GM23248 (cell line): ENCODE data around the gene BPIFB6. TPM values are rescaled to one million over a fixed set of nuclear protein-coding genes. Genes with fewer than 3 reads are reported as not detected.

Experiments
- DNase-seq: peaks from one replicate; pipeline ENCODE4 v3.0.0-alpha.2; 2015
- H2AFZ ChIP-seq: fragments of 200-600 bp; sonication (generic); 2 replicates; pipeline ENCODE4 v1.6.1; 2016; ENCODE audit warnings: antibody characterized with exemption
- H3F3A ChIP-seq: fragments of 200-600 bp; sonication (generic); 2 replicates; pipeline ENCODE4 v1.6.1; 2016; ENCODE audit warnings: mild to moderate bottlenecking, antibody characterized with exemption, mixed run types; ENCODE audit not compliant: insufficient read depth
- H3K27ac ChIP-seq: fragments of 200-600 bp; sonication (generic); 2 replicates; pipeline ENCODE4 v1.5.1; 2016; ENCODE audit warnings: mild to moderate bottlenecking
- H3K27me3 ChIP-seq: fragments of 200-600 bp; sonication (generic); replicated peaks from 2 replicates; pipeline ENCODE4 v1.6.1; 2016; ENCODE audit warnings: mild to moderate bottlenecking; ENCODE audit not compliant: insufficient read depth
- H3K36me3 ChIP-seq: fragments of 200-600 bp; sonication (generic); 2 replicates; pipeline ENCODE4 v1.6.1; 2016; ENCODE audit warnings: low read depth, mild to moderate bottlenecking
- H3K4me1 ChIP-seq: fragments of 200-600 bp; sonication (generic); 2 replicates; pipeline ENCODE4 v1.6.1; 2016; ENCODE audit warnings: mild to moderate bottlenecking; ENCODE audit not compliant: insufficient read depth
- H3K4me2 ChIP-seq: fragments of 200-600 bp; sonication (generic); one replicate; pipeline ENCODE4 v1.6.1; 2016; ENCODE audit warnings: mild to moderate bottlenecking; ENCODE audit not compliant: unreplicated experiment
- H3K4me3 ChIP-seq: fragments of 200-600 bp; sonication (generic); 2 replicates; pipeline ENCODE4 v1.5.1; 2016; ENCODE audit warnings: mild to moderate bottlenecking
- H3K79me2 ChIP-seq: fragments of 200-600 bp; sonication (generic); 2 replicates; pipeline ENCODE4 v1.6.1; 2016; ENCODE audit warnings: mild to moderate bottlenecking; ENCODE audit not compliant: insufficient read depth
- H3K9ac ChIP-seq: fragments of 200-600 bp; sonication (generic); 2 replicates; pipeline ENCODE4 v1.6.1; 2016; ENCODE audit warnings: mild to moderate bottlenecking
- H3K9me2 ChIP-seq: fragments of 200-600 bp; sonication (generic); 2 replicates; pipeline ENCODE4 v1.6.1; 2016; ENCODE audit warnings: mixed run types, mild to moderate bottlenecking, moderate library complexity; ENCODE audit not compliant: insufficient read depth
- H3K9me3 ChIP-seq: fragments of 200-600 bp; sonication (generic); one replicate; pipeline ENCODE4 v1.6.1; 2017; ENCODE audit warnings: low read depth
- H4K20me1 ChIP-seq: fragments of 200-600 bp; sonication (generic); 2 replicates; pipeline ENCODE4 v1.6.0; 2016; ENCODE audit not compliant: insufficient read depth
- EZH2 ChIP-seq: fragments of 200-600 bp; sonication (generic); IDR thresholded peaks from 2 replicates; pipeline ENCODE4 v1.6.1; 2018; ENCODE audit warnings: antibody characterized with exemption, mild to moderate bottlenecking; ENCODE audit not compliant: insufficient read depth, poor library complexity, severe bottlenecking
- EZH2phosphoT487 ChIP-seq: fragments of 200-600 bp; sonication (generic); IDR thresholded peaks from 2 replicates; pipeline ENCODE4 v1.6.1; 2018; ENCODE audit warnings: antibody characterized with exemption, moderate library complexity, mild to moderate bottlenecking, low read depth; ENCODE audit not compliant: insufficient read depth
- WGBS, 2 experiments: methylation state at CpG; one replicate each; pipeline ENCODE4 v1.1.6; 2015 to 2017; ENCODE audit warnings: low lambda C conversion rate in 2 of 2, low coverage in 1 of 2; ENCODE audit errors: missing lambda C conversion rate in 2 of 2; 5-methylcytosine and 5-hydroxymethylcytosine counted together
- in situ Hi-C: fragments of 300-500 bp; cut with MboI; formaldehyde crosslinking; loops from 2 replicates; pipeline ENCODE4 v1.15.0; 2020
- polyA plus RNA-seq: library from polyadenylated mRNA; unstranded; fragments of >200 nt; fragmentation: Nextera tagmentation; extraction: Ambion mirVana; gene quantifications from 2 replicates; pipeline ENCODE4 v1.2.1, GENCODE V29; 2016
- total RNA-seq: library from RNA; depleted of rRNA; stranded (reverse); fragments of >200 nt; shearing (Covaris generic); gene quantifications from 2 replicates; pipeline ENCODE4 v1.2.3, GENCODE V29; 2014

Gene BPIFB6
- total and polyA plus RNA-seq, 2 experiments from 2014 or later, result not detected

DNA sequence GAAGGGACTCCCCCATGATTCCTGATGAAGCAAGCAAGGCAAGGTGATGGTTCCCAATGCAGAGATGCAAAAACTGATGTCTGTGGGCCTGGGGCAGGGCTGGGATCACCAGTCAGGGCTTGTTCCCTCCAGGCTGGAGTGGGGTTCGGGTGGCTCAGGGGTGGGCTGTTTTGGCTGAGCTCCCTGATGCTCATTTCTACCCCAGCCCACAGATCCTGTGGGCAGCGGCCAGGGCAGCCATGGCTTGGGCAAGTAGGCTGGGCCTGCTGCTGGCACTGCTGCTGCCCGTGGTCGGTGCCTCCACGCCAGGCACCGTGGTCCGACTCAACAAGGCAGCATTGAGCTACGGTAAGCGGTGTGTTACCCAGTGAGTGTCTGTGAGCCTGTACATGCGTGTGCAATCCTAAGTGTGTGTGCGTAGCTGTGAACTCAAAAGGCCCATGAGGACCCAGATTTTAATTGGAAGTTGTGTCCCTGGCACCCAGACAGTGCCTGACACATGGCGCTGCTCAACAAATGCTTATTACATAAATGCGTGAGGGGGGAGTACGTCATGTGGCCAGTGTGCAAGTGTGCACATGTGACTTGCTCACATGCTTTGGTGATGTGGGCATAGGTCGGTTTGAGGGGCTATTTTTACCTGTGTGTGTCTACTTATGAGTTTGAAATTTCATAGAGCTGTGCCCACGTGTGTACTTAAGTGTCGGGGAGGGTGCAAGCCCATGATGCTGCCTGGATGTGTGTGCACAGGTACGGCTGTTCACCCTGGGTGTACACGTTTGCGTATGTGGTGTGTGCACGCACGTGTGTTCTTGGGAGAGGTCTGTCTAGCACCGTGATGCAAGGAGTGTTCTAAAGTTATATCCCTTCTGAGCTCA is 22.9 kb upstream of the BPIFB6 start:
- H3K36me3 ChIP-seq, result no peaks in the 10 kb centered on the region

DNA sequence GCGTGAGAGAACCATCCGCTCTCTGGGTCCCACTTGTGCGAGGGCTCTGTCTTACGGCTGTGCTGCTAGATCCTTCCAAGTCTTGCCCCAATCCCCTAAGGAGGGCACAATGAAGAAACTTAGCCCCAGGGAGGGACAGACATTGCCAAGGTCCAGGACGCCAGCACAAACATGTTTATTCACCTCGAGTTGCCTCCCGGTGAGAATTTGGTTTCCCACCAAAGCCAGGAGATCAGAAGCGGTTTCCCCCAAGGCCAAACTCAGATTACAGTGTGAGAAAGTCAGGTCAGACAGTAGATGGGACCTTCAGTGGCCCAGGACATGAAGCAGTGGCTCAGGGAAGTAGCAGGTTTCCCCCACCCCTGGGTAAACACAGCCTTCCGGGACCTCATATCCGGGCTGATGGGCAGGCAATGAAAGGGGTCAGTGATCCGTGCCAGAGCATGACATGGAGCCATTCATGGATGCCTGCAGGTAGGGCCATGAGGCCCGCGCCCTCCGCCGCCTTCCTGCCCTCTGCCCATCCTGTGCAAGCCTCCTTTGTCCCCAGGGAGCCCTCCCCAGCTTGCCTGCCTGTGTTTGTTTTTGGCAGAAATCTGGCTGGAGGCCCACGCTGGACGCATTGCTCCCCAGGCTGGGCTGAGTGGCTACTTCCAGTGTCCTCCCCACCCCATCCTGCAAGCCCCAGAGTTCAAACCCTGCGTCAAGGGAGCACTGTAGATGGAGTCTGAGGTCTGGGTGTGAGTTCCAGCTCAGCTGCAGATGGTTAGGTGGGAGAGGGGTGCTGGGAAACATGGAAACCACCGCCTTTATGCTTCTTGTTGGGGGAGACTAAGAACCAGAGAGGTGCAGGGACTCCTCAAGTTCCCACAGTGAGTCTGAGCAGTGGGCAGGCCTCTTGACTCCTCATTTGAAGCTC is 22.0 kb upstream of the BPIFB6 start:
- no peaks in the 10 kb centered on the region for H4K20me1 ChIP-seq
- H3K4me3 ChIP-seq, result no peak overlapping the region
- no peaks in the 10 kb centered on the region for H3K4me1 ChIP-seq
- H3K9me3 ChIP-seq, result no peaks in the 10 kb centered on the region
- DNase-seq, result no peak
- WGBS, 2 experiments, result 40 to 44% methylated on average over 19 of the region's 19 CpGs
- no peaks in the 10 kb centered on the region for H3K79me2 ChIP-seq
- H3K27me3 ChIP-seq, result peaks cover 26% of the 10 kb centered on the region
- no peaks in the 10 kb centered on the region for H3K36me3 ChIP-seq
- H3K4me2 ChIP-seq, result no peak overlapping the region
- H3K9me2 ChIP-seq, result no peaks in the 10 kb centered on the region
- H3F3A ChIP-seq, result no peaks in the 10 kb centered on the region
- no peak for TF ChIP-seq EZH2phosphoT487
- no peak for TF ChIP-seq EZH2
- no peak overlapping the region for H3K9ac ChIP-seq
- no peak overlapping the region for H3K27ac ChIP-seq
- in situ Hi-C loops, result no loop called here
- no peak overlapping the region for H2AFZ ChIP-seq

More for the DNA sequence above, 22.9 kb upstream of the BPIFB6 start:
- no peaks in the 10 kb centered on the region for H3K9me3 ChIP-seq
- no peaks in the 10 kb centered on the region for H3F3A ChIP-seq
- no peak overlapping the region for H3K9ac ChIP-seq
- no peaks in the 10 kb centered on the region for H3K79me2 ChIP-seq
- H3K4me2 ChIP-seq, result no peak overlapping the region
- WGBS, 2 experiments, result 42 to 48% methylated on average over 23 of the region's 23 CpGs
- H3K9me2 ChIP-seq, result no peaks in the 10 kb centered on the region
- TF ChIP-seq EZH2, result no peak
- TF ChIP-seq EZH2phosphoT487, result no peak
- no peaks in the 10 kb centered on the region for H3K4me1 ChIP-seq
- no peak overlapping the region for H3K27ac ChIP-seq
- H4K20me1 ChIP-seq, result no peaks in the 10 kb centered on the region
- DNase-seq, result no peak
- no peak overlapping the region for H2AFZ ChIP-seq
- in situ Hi-C loops, result no loop called here
- H3K27me3 ChIP-seq, result peaks cover 18% of the 10 kb centered on the region
- H3K4me3 ChIP-seq, result no peak overlapping the region

DNA sequence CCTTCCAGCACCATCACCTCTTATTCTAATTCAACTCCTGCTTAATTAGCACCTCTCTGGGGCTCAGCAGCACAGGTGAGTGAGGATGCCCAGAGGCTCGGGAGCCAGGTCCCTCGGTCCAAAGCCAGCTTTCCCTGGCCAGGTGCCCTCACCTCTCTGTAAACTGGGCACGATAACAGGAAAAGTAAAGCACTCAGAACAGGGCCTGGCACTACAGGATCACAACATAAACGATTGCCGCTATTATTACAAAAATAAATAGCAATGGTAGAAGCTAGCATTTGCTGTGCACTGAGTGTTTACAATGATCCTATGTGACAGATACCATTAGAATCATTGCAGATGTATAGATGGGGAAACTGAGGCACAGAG is 21.3 kb upstream of the BPIFB6 start:
- Histone ChIP-seq H3K79me2 (no peaks in the 10 kb centered on the region), H3K9ac (no peak overlapping the region), H3K27me3 (peaks cover 32% of the 10 kb centered on the region), H4K20me1 (no peaks in the 10 kb centered on the region), H3K9me2 (no peaks in the 10 kb centered on the region), H3K27ac (no peak overlapping the region), H3F3A (no peaks in the 10 kb centered on the region), H3K4me3 (no peak overlapping the region), H2AFZ (no peak overlapping the region), H3K36me3 (no peaks in the 10 kb centered on the region), H3K4me2 (no peak overlapping the region), H3K9me3 (no peaks in the 10 kb centered on the region), H3K4me1 (no peaks in the 10 kb centered on the region)
- TF ChIP-seq EZH2phosphoT487, result no peak
- TF ChIP-seq EZH2, result no peak
- 39 to 41% methylated on average over 5 of the region's 5 CpGs for WGBS, 2 experiments
- DNase-seq, result no peak
- in situ Hi-C loops, result no loop called here

DNA sequence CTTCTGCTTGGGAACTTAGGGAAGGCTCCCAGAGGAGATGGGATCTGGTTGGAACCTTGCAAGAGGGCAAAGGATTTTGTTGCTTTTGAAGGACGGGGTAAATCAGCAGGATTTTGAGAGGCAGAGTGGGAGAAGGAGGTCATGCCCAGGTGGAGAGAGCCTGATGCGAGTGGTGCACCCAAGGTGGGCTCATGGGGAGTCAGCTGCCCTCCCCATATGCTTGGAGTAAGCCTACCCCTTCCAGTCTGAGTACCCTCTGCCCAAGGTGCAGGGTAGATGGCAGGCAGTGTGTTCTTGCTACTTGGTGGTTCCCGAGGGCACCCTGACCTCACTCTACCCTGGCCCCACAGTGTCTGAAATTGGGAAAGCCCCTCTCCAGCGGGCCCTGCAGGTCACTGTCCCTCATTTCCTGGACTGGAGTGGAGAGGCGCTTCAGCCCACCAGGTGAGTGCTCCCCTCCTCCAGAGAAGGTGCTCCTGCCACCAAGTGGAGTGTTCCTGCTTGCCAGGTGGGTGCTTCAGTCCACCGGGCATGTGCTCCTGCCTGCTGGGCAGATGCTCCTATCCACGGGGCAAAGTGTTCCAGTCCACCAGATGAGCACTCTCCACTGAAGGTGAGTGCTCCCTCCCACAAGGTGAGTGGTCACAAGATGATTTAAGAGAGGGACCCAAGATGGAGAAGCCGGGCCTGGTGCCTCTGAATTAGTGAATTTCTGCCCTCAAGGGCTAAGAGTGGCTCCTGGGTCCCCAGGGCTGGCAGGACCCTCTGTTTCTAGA is 20.6 kb upstream of the BPIFB6 start:
- H3K4me3 ChIP-seq, result no peak overlapping the region
- H3K36me3 ChIP-seq, result no peaks in the 10 kb centered on the region
- in situ Hi-C loops, result no loop called here
- H3K9me2 ChIP-seq, result no peaks in the 10 kb centered on the region
- no peaks in the 10 kb centered on the region for H4K20me1 ChIP-seq
- H3K4me1 ChIP-seq, result no peaks in the 10 kb centered on the region
- no peak overlapping the region for H3K4me2 ChIP-seq
- H3F3A ChIP-seq, result no peaks in the 10 kb centered on the region
- no peak overlapping the region for H3K9ac ChIP-seq
- peaks cover 32% of the 10 kb centered on the region for H3K27me3 ChIP-seq
- no peak for DNase-seq
- 20 to 22% methylated on average over 8 of the region's 8 CpGs for WGBS, 2 experiments
- no peak overlapping the region for H2AFZ ChIP-seq
- H3K79me2 ChIP-seq, result no peaks in the 10 kb centered on the region
- no peaks in the 10 kb centered on the region for H3K9me3 ChIP-seq
- H3K27ac ChIP-seq, result no peak overlapping the region
- TF ChIP-seq EZH2 (no peak), EZH2phosphoT487 (no peak)
